GM12873 (cell line): ENCODE measurements around the gene KIF16B.

Experiments
- TF ChIP-seq, protein P1 (sequence below): IDR thresholded peaks from 2 replicates; pipeline ENCODE4 v1.5.1; 2012; ENCODE audit warnings: low read depth, mild to moderate bottlenecking, moderate library complexity, low read length, control low read depth; ENCODE audit not compliant: insufficient read depth; ENCODE audit errors: missing control alignments

Gene KIF16B

DNA sequence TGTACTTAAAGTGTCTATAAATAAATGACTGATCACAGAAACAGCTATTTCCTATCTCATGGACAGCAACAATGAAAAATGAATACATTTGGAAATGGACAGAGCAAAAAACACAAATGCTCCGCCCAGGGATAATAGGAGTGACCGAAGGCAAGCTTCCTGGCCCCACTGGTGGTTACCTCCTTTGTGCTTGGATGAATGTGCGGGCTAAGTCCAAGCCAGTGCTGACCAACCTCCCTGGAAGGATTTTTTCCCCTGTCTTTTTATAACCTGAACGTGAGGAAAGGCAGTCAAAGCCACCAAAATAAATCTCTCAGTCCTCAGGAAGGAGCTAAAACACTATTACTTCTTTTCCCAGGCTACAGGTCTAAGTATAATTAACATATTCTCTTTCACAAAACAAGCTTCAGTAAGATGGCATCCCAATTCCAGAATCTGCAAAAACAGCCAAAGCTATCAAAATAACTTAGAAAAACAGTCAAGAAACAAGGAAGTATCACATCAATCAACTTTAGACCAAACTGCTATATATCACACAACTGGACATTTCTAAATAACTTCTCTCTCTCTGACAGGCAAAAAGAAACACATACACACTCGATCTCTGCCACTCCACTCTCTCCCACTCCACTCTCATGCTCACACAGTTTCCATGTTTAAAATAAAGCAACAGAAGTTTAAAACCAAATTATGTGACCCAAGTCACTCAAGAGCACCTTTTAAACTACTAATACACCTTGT, 10.0 kb downstream of the KIF16B start:
- TF ChIP-seq, protein P1, sequence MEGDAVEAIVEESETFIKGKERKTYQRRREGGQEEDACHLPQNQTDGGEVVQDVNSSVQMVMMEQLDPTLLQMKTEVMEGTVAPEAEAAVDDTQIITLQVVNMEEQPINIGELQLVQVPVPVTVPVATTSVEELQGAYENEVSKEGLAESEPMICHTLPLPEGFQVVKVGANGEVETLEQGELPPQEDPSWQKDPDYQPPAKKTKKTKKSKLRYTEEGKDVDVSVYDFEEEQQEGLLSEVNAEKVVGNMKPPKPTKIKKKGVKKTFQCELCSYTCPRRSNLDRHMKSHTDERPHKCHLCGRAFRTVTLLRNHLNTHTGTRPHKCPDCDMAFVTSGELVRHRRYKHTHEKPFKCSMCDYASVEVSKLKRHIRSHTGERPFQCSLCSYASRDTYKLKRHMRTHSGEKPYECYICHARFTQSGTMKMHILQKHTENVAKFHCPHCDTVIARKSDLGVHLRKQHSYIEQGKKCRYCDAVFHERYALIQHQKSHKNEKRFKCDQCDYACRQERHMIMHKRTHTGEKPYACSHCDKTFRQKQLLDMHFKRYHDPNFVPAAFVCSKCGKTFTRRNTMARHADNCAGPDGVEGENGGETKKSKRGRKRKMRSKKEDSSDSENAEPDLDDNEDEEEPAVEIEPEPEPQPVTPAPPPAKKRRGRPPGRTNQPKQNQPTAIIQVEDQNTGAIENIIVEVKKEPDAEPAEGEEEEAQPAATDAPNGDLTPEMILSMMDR = no peak

DNA sequence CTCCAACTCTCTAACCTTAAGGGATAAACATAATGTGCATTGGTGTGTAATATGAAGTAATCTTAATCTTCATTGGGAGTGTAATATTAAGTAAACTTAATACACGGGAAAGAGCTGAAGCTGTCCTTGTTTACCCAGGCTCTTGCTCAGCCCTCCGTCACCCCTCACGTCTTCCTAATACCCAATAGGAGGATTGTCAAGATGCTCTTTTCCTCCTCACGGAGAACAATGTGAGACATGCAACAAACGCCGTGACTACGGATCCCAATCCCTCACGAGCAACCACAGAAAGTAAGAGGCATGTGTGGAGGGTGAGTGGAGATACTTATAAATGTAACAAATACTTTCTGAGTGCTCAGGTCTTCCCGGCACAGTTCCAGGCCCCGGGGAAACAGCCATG, 11.0 kb downstream of the KIF16B start:
- TF ChIP-seq, protein P1 = no peak

DNA sequence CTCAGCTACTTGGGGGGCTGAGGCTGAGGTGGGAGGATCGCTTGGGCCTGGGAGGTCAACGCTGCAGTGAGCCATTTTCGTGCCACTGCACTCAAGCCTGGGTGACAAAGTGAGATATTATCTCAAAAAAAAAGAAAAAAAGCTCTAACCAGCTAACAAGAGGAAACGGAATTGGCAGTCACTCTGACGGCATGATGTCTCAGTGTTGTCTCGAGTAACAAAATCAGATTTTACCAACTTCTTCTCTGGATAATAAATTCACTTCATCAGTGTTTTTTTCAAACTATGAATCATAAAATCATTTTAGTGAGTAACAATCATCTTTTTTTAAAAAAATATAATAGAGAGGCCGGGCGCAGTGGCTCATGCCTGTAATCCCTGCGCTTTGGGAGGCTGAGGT, 12.6 kb downstream of the KIF16B start:
- TF ChIP-seq, protein P1 = no peak

DNA sequence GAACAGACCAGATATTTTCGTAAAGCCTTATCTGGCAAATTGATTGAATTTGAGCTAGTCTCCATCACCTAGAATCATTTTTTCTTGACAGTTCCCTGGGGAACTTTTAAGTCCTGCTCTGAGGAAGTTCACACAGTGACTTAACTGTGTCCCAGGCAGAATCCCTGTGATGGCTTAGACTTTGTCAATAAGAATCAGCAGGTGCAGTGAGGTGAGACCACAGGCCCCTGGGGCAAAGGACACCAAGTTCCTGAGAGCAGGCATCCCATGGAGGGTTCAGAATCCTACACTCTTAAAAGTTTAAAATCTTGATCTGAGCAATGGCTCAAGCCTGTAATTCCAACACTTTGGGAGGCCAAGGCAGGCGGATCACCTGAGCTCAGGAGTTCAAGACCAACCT, 13.0 kb downstream of the KIF16B start:
- TF ChIP-seq, protein P1 = no peak

DNA sequence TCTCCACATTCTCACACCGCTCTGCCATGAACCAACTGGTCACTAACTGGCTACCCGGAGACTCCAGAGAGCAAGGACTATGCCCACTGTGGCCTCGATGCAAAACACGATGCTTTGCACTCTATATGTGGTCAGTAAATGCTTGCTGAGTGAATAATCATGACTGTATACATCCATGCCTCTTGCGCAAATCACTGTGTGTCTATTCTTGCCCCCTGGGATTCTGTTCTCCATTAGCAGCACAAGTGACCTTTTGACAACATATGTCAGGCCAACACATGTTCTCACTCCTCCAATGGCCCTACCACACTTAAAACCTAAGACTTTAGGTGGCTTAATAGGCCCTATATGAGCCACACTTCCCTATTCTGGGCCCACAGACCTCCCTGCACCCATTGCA, 16.9 kb downstream of the KIF16B start:
- TF ChIP-seq, protein P1 = no peak

DNA sequence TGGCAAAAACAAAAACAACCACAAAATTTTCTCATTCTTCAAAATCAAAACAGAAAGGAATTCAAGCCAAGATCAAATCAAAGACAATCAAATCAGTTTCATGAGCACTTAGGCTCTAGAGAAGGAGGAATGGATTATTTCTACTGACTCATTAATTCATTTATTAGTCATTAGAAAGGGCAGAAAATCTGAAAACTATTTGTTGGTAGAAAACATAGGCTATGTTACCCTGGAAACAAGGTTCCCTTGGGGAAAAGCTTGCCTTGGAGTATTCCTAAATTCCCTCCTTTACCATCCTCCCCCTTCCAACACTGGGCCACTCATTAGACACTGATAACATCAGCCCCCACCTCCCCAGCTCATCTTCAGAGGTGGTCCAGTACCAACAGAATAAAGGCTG, 17.5 kb downstream of the KIF16B start:
- TF ChIP-seq, protein P1 = no peak

DNA sequence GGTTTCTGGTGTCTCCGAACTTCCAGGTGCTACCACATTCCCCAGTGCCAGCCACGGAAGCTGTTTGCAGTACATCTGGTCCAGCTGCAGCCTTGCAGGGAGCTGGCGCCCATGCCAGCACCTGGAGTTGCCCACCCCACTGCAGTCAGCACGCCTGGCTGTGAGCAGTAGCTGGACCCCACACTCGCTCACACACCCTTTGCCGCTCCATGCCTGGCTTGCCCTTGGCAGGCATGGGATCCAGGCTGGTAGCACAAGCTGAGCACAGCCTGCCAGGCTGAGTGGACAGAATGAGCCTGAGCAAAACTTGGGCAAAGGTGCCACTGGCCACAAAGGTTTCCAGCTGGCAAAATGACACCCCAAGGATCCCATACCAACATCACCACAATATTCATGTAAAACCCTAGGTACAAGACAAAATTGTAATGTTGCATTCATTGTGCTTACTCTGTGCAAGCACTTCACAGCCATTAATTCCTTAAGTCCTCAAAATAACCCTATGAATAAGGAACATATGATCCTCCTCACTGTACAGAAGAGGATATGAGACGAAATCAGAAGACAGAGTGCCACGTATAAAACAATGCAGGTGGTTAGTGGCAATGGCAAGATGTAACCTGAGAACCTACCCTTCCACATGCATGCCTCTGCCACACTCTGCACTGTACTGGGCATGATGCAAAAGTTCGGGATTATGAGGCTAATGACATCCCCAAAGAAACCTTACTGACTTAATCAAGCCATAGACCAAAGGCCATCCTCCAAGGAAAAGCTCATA, 18.3 kb downstream of the KIF16B start:
- TF ChIP-seq, protein P1 = no peak
